ENCODE results near the gene BNC1.

BNC1 gene

DNA sequence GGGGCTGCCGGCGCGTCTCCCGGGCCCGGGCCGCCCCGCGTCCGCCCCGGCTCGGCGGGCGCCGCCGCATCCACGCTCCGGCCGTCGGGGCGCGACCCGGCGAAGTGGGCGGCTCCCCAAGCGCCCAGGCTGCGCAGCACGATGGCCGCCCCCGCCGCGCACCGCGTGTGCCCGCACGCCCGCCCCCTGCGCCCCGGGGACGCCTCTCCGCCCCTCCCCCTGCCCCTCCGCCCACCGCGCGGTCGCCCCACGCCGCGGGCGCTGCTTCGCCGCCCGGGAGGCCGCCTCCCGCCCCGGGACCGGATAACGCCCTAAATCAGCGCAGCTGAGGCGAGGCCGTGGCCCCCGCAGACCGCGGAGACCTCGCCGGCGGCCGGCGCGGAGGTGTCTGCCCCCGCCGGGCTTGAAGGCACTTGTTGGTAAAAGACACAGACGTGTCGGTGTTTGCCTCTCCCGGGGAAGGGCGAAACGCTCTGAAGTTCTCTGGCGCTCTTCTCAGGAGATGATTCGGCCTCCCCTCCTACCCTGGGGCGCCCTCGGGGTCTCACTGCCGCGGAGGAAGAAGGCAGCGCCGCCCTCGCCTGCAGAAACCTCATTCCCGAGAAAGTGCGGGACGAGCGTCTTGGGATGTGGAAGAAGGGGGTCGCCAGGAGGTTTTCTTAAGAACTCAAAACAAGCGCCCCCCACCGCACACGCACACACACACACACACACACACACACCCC, at the start of gene BNC1:
BNC1 (minus strand) TSS at position 106 of the 725 bp plus-strand sequence; CDS start at position 70, 36 bp downstream.
- DNase-seq (ENCODE audit: low spot score), result no peak

DNA sequence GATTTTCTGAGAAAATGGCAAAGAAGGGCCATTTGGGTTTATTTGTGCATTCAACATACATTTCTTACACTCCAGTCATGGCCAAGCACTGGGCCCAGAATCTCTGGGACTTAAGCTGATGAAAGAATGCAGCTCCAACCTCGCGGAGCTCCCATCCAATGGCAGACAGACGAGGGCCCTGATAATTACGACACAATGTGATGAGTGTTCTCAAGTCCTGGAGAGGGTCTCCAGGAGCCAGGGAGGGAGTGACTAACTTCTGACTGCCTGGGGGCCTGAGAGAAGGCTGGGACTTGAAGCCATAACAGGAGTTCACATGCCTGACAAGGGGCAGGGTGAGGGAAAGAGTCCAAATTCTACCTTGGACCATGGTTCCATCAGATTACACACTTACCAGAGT, 42.6 kb upstream of the BNC1 start:
- no peak for DNase-seq (ENCODE audit: low spot score)

DNA sequence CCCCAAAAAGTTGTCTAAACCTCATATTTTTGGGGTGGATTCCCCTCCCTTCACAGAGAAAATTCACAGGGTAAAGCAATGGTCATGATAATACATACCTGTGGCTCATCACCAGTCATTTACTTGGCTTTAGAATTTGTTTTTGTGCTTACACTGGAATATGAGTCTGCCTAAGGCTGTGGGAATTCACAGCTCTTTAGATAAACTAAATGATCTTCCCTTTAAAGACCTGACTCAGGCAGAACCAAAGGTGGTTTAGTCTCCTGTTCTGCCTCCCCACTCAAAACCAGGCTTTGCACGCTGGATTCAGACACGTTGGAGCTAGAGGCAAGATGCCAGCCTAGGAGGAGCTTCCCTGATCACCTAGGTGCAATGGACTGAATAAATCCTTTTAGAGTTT, 40.3 kb upstream of the BNC1 start:
- DNase-seq (ENCODE audit: low spot score), result no peak

DNA sequence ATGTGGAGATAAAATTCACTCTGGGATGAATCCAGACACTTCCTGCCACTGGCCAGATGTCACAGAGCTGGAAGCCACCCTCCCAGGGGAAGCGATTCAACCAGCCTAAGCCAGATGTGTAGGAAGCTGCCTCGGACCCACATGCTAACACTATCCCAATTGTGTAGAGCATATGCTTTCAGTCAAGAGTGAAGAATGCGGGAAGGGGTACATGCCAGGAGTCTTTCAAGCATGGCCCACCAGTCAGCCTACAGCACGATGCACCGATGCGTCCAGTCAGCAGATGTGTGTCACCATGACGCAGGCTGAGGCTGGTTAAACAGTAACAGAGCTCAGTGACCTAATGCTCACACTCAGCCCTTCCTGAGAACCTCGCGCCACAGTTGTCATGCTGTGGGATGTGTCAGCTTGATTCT, 38.8 kb upstream of the BNC1 start:
- no peak for DNase-seq (ENCODE audit: low spot score)

DNA sequence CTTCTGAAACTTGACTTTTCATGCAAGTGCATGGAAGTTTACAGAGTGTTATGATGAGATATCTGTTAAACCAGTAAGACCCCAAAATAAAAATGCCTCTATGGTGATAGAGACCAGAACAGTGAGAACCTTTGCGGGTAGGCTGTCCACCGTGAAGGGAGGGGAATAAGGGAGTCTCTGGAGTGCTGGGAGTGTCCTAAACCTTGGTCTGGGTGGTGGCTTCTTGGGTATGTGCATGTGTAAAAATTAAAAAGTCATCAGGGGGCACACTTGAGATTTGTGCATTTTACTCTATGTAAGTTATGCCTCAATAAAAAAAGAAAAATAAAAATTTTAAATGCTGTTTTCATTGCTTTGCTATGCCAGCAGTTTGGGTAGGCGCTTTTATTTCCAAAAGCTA, 38.2 kb upstream of the BNC1 start:
- no peak for DNase-seq (ENCODE audit: low spot score)

DNA sequence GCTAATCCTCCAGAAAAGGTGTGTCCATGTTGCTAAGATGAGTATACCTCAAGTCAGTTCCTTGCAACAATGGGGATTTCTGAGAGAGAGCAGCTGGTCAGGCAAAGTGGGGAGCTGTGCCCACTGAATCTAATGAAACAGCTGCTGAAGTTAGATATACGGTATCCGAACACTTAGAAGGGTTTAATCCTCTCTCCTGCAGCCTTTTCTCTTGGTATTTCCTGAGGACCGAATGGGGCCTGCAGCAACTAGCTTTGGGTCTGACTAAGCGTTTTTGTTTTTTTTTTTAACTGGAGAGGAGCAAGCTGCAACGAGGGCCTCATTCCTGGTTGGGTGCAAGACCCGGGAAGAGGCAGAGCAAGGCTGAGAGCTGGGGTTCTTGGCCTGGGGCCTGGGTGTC, 37.6 kb upstream of the BNC1 start:
- DNase-seq (ENCODE audit: low spot score), result no peak

DNA sequence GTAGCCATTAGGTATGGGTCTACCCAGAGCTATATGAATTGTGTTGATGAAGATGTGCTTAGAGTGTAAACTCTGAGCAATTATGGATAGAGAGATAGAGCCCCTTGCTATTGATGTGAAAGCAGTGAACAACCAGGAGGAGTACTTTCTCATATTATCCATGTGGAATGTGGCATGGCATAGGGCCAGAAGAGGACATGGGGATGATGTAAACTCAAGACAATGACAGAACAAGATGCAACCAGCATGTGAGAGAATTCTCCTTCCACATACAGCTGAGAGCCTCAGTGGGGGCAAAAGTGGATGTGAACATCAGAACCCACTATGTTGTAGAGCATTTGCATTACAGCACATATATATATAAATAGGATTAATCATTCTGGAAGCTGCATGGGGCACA, 36.4 kb upstream of the BNC1 start:
- DNase-seq (ENCODE audit: low spot score), result no peak

DNA sequence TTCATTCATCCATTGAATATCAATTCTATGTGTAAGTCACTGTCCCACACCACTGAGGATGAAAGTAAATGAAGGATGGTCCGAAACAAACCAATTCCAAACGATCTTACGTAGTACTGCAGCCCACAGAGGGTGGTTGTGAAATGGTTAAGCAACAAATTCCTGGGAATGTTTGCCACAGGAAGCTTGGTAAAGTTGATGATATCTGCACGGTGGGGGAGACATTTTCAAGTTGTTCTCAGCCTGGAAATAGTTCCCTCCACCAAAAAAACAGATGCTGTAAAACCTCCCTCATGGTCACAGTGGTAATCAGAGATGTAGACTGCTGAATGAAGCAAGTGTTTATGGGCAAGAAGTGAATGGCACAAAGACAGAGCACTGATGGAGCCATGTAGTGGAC, 35.9 kb upstream of the BNC1 start:
- no peak for DNase-seq (ENCODE audit: low spot score)

DNA sequence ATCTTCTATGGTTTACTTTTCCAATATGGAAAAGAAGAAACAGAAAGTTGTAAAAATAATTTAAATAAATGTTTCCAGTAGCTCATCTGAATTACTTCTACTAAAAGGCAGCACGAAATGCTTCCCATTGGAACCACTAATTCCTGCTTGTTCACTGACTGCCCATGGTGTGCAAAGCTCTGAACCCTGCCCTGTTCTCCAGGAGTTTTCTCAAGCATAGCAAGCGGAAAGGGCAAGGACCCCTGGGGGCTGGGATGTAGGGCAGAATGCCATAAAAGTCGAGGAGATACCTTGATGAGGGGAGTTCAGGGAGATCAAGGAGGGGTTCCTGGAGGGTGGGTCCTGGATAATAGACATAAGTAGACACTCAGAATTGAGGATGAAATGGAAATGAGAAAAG, 35.3 kb upstream of the BNC1 start:
- no peak for DNase-seq (ENCODE audit: low spot score)

GRCh38 chr15:83318861-83319415, 34.5 kb upstream of the BNC1 start:
- DNase-seq (ENCODE audit: low spot score), result no peak

DNA sequence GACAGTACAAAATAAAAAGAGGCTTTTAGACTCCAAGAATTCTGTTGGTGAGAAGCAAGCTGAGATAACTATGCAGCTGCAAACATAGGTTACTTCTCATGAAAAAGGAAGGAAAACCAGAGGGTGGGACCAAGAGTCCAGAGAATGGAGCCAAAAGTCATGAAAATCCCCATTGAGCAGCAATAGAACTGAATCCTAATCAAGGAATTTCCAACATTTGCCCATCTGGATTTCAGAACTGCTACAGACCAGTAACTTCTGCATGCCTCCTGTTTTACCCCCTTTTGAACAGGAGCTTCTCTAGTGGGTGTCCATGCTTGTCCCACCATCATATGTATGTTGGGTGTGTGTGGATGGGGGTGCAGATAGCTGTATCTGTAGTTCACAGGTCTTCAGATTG, 33.6 kb upstream of the BNC1 start:
- DNase-seq (ENCODE audit: low spot score), result no peak

- no peak for DNase-seq (ENCODE audit: low spot score)
These were observed 27.6 kb upstream of the BNC1 start for GRCh38 chr15:83312071-83312470.

DNA sequence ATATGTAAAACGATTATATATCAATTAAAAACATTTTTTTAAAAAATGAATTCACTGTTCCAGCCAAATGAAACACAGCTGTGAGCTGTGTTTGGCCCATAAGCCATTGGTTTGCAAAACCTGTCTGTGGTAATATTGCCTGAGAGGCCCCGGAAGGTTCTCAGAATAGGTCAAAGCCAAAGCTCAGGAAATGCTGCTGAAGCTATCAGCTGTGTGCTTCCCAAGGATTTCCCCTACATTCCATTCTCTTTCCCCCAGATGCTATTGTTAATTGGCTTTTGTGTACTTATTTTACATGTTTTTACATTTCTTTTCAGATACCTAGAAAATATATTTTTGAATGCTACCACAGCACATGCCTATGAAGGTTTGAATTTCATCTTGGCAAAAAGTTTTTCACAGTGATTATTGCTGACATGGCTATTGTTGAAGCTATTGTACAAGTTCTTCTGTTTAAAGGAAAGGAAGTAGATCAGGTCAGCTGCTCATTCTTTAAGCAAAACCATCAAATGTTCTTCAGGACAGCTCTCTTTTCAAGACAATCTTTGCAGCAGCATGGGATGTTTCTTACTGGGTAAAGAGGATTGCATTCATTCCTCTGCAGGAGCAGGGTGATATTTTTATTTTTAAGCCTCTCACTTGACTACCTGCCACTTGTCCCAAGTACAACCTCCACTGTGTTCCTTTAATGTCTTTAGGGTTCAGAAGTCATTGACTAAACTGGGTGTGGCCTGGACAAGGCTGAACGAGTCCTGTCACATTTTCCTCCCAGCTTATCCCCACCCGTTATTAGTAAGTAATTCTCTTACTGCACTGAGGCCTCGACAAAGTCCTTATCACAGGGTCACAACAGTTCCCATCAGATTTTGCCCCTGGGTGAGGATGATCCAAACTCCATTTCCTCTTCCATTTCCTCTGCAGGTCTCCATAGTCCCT, 26.3 kb upstream of the BNC1 start:
- DNase-seq (ENCODE audit: low spot score), result no peak

DNA sequence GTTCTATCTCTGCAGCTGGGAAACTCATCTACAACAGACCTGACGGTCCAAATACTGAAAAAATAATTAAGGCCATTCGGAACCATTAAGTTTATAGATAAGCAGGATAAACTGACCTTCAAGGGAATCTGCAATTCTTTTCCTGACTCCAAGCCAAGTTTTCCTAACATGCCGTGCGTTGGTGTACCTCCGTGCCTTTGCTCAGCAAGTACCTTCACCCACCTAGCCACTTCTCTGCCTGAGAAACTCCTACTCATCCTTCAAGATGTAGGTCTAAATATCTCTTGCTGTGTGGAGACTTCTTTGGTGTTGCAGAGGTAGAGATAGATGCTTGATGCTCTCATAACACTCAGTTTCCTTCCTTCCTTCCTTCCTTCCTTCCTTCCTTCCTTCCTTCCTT, 24.2 kb upstream of the BNC1 start:
- no peak for DNase-seq (ENCODE audit: low spot score)

- no peak for DNase-seq (ENCODE audit: low spot score)
These were observed 22.1 kb upstream of the BNC1 start for GRCh38 chr15:83306561-83306960.

DNA sequence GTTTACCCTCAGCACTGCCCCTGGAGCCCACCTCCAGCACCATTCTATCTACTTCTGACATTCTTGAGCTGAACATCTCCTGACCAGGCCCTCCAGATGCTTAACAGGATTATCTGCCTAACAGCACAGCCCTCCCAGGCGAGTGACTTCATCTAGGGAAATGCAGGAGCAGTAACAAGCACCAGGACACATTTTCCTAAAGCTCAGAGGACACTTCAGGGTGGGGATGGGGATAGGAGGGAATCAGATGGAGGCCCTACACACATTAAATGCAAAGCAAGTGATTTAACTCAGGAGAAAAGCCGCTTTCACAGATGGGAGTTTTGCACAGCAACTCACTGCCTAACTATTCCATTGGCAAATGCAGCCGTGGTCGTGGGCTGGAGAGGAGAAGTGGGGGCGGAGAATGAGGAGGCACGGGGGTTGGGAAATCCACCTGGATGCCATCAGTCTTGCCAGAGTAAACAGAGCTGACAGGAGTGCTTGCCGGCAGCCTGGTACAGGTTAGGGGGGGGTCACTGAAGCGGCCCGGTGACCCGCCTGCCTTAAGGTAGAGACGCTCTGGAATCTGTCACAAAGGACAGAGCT, 21.3 kb upstream of the BNC1 start:
- DNase-seq (ENCODE audit: low spot score), result no peak

DNA sequence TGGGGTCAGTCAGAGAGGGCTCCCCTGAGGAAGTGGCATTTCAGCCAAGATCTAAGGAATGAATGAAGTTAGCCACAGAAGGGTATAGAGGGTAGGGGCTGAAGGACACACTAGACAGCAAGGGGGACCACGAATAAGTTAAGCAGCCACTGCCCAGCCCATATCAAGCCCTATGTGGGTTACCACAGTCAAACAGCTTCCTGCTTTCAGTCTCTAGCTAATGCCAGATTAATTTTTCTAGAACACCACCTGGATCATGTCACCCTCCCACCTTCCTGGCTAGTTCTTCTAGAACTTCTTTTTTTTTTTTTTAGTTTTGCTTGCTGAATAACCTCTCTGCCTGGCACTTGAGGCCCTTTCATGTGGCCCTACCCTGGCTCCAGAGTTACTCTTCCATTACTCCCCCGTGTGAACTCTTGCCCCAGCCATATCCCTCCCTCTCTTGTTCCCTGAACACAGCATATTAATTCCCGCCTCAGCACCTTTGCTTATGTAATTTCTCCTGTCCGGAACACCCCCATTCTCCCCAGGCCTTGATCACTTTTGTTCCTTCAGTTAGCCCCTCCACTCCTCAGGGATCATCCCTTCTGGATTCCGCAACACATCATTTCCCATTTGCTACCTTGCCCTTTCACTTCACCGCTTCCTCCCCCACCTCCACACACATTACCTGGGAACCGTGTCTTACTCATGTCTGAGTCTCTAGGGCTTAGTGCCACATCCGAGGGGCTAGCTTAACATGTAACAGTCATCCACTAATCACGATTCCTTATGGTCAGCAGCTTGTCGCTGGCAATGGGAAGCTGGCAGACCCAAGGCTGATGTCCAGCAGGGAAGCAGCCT, 20.6 kb upstream of the BNC1 start:
- DNase-seq (ENCODE audit: low spot score), result no peak

GRCh38 chr15:83303535-83303934, 19.1 kb upstream of the BNC1 start:
- DNase-seq (ENCODE audit: low spot score), result no peak

DNA sequence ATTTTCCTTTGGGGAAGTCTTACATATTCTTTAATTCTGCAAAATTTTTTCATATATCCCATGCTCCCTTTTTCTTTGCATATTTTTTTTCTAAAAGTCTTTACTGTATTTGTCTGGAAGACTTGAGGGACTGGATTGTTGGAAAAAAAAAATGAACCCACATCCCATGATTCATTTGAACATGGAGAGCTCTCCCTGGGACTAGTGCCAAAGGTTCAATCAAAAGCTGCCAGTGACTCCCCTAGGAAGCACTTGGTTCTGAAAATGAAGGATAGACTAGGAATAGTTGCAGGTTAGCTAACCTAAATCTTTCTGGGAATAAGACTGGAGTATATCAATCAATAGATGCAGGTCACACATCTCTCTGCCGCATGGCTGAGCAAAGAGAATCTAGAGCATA, 16.4 kb upstream of the BNC1 start:
- DNase-seq (ENCODE audit: low spot score), result no peak

GRCh38 chr15:83299462-83299861, 15.0 kb upstream of the BNC1 start:
- no peak for DNase-seq (ENCODE audit: low spot score)

- DNase-seq (ENCODE audit: low spot score), result no peak
These were observed 11.0 kb upstream of the BNC1 start for GRCh38 chr15:83295417-83295816.

- DNase-seq (ENCODE audit: low spot score), result no peak
These were observed 8.7 kb upstream of the BNC1 start for GRCh38 chr15:83293201-83293600.

All from germinal center (tissue), 1 donor.